ENCODE data around the gene AP1B1. TPM values are rescaled to one million over a fixed set of nuclear protein-coding genes. Genes with fewer than 3 reads are reported as not detected.
"Not testable (repeated sequence)": the region's sequence is repeated elsewhere in the genome, so short reads cannot be mapped to it uniquely, and the experiment has no call there.

Gene AP1B1
- 10 to 100 TPM in 11 of 12 donors, not detected in 1; 20.6 to 35.7 (median 24.2) TPM for polyA plus RNA-seq (ENCODE audit: insufficient read length in 12 of 12)
- long read RNA-seq, donor 1, full-length matches to known transcripts: 3 of 25 reads
- long read RNA-seq, donor 1, partial matches to known transcripts: 22 of 25 reads
- long read RNA-seq, donor 1, other reads (novel, unspliced or antisense): 0 of 25 reads
- long read RNA-seq, donor 2, full-length matches to known transcripts: 1 of 12 reads
- long read RNA-seq, donor 2, partial matches to known transcripts: 11 of 12 reads
- long read RNA-seq, donor 2, other reads (novel, unspliced or antisense): 0 of 12 reads
- long read RNA-seq, donor 3, full-length matches to known transcripts: 2 of 2 reads
- long read RNA-seq, donor 3, partial matches to known transcripts: 0 of 2 reads
- long read RNA-seq, donor 3, other reads (novel, unspliced or antisense): 0 of 2 reads
- long read RNA-seq, donor 4: 0 reads
- long read RNA-seq, donor 5, full-length matches to known transcripts: 1 of 6 reads
- long read RNA-seq, donor 5, partial matches to known transcripts: 5 of 6 reads
- long read RNA-seq, donor 5, other reads (novel, unspliced or antisense): 0 of 6 reads
- long read RNA-seq, donor 6, partial matches to known transcripts: 0 of 1 reads
- long read RNA-seq, donor 6, other reads (novel, unspliced or antisense): 0 of 1 reads
- long read RNA-seq, donor 7, partial matches to known transcripts: 5 of 5 reads
- long read RNA-seq, donor 7, other reads (novel, unspliced or antisense): 0 of 5 reads
- long read RNA-seq, donor 8, full-length matches to known transcripts: 2 of 2 reads
- long read RNA-seq, donor 8, partial matches to known transcripts: 0 of 2 reads
- long read RNA-seq, donor 8, other reads (novel, unspliced or antisense): 0 of 2 reads
- long read RNA-seq, donor 9, full-length matches to known transcripts: 1 of 1 reads
- long read RNA-seq, donor 9, partial matches to known transcripts: 0 of 1 reads
- long read RNA-seq, donor 9, other reads (novel, unspliced or antisense): 0 of 1 reads
- long read RNA-seq, donor 10, full-length matches to known transcripts: 4 of 10 reads
- long read RNA-seq, donor 10, partial matches to known transcripts: 6 of 10 reads
- long read RNA-seq, donor 10, other reads (novel, unspliced or antisense): 0 of 10 reads
- long read RNA-seq, donor 11, full-length matches to known transcripts: 1 of 6 reads
- long read RNA-seq, donor 11, partial matches to known transcripts: 5 of 6 reads
- long read RNA-seq, donor 11, other reads (novel, unspliced or antisense): 0 of 6 reads

DNA sequence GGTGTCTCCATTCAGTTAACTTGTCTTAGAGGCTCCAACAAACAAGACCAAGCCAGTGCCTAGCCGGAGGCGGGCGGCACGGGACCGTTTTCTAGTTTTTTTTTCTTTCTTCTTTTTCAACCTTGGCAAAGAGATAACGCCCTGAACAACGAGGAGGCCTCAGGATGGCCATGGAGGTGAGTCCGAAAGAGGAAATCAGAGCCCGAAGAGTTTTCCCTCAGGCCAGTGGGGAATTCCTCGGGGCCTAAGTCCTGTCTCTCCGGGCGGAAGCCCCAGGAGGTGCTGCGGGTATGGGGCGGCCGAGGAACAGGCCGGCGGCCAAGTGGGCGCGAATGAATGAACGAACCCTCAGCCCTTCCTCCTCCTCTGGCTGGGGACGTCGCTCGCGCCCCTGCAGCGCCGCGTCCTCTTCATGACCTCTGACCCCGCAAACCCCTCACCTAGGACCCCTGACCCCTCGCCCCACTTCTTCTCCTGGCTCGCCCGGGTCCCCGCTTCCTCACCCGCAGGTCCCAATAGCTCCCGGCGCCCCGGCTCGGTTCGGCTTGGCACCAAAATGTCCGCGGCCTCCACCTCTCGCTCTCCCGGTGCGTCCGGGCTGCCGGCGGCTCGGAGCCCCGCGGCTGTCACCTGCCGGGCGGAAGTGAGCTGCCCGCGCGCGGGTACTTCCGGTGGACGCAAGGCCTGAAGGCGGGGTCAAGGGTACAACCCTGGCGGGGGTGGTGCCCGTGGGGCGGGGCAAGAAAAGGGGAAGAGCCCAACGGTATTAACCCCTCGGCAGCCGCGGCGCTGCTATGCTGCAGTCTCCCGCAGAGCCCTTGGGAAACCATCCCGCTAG lies at the start of gene AP1B1:
AP1B1 (minus strand) TSS at position 650 of the 838 bp plus-strand sequence. CDS start 21,327 bp downstream, outside the sequence.
- peak; percentile 83 for DNase-seq

- DNase-seq: peak; percentile 26
Observed at GRCh38 chr22:29435236-29436136, 47.1 kb upstream of the AP1B1 start.

GRCh38 chr22:29434288-29434687 lies 45.9 kb upstream of the AP1B1 start:
- DNase-seq: no peak

GRCh38 chr22:29433856-29434255 lies 45.5 kb upstream of the AP1B1 start:
- no peak for DNase-seq

DNA sequence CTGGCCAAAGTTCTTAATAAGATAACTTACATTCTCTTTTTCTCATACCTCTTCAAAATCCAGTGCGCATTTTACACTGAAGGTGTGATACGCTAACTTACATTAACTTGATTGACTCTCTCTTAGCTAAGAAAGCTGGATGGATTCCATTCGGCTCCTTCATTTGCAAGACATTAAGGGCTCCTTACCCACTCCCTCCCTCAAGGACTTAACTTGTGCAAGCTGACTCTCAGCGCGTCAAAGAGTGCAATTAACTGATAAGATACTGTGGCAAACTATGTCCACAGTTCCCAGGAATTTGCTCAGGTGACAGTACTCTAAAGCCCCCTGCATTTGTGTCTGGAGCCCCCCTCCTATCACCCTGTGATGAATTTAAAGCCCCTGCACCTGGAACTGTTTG lies 43.6 kb upstream of the AP1B1 start:
- no peak for DNase-seq

DNA sequence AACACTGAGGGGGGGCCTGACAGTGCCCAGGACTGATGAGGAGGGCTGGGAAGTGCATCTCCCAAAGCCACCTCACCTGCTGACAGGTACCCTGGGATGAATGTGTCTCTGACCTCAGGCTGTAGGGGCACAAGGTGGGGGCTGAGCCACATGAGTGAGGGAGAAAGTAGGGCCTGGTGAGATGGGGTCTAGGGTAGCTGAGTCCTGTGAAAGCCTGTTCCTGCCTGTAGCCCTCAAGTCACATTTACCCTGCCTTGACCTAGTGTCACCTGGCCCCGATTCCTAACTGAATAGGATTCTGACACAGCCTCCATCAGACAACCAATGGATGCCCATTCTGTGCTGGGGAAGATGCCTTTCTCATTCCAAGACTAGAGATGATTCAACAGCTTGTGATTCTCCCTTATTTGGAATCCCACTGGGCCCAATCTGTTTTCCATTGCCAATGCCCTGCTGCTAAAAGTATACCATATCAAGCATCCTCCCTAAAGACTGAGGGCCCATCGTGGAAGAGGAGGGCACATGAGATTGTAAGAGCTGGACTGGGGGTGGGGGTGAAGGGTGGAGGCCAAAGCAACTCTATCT lies 38.9 kb upstream of the AP1B1 start:
- no peak for DNase-seq

GRCh38 chr22:29426476-29426875 lies 38.1 kb upstream of the AP1B1 start:
- no peak for DNase-seq

DNA sequence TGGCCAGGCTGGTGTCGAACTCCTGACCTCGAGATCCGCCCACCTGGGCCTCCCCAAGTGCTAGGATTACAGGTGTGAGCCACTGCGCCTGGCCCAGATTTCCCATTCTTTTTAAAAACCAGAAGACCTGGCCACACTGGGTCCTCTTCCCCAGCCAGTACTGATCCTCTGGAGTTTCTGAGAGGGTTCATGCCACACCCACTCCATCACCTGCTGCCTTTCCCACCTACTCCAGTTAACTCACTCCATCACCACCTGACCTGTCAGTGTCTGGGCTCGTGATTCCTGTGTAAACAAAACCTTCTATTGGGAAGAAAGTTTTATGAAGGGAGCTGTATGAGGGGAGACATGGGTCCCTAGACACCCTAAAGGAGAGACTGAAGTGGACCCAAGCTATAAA lies 30.3 kb upstream of the AP1B1 start:
- DNase-seq: not testable (repeated sequence)

DNA sequence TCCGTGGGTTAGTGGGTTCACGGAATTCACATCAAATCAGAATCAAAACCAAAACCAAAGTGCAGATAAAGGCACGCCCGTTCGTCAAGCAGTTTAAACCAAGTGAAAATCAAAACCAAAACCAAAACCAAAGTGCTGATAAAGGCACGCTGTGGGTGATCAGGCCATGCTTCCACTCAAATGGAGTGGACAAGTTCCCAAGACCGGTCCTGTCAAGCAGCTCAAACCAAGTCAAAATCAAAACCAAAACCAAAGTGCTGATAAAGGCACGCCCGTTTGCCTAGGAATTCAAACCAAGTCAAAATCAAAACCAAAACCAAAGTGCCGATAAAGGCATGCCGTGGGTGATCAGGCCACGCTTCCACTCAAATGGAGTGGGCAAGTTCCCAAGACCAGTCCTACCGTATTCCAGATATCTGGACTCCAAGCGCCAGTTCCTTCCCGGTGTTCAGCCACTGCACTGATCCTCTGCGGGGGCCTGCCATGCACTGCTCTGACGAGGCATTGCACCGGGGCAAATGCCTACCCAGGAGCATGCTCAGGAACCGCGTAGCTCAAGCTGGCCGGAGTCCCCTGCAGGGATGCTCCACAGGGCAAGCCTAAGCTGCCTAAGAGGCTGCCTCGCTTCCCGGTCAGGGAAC lies 26.7 kb upstream of the AP1B1 start:
- not testable (repeated sequence) for DNase-seq

DNA sequence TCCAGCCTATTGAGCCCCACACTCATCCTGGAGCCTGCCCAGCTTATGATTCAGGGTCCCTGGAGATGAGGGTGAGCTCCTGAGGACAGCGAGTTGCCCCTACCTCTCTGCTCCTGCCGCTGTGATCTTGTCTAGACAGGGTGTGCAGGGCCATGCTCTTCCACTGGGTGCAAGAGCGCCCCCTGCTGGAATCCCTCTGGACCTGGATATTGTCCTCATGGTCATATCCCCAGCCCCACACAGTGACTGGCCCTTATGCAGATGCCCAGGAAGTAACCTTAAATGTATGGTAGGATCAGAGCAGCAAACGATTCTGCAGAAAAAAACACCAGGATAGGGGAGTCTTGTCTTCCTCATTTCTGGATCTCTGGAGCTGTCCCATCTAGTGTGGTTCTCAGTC lies 24.4 kb upstream of the AP1B1 start:
- not testable (repeated sequence) for DNase-seq

GRCh38 chr22:29411569-29412211 lies 23.3 kb upstream of the AP1B1 start:
- not testable (repeated sequence) for DNase-seq

- DNase-seq: no peak
Observed at GRCh38 chr22:29408940-29409339, 20.6 kb upstream of the AP1B1 start.

DNA sequence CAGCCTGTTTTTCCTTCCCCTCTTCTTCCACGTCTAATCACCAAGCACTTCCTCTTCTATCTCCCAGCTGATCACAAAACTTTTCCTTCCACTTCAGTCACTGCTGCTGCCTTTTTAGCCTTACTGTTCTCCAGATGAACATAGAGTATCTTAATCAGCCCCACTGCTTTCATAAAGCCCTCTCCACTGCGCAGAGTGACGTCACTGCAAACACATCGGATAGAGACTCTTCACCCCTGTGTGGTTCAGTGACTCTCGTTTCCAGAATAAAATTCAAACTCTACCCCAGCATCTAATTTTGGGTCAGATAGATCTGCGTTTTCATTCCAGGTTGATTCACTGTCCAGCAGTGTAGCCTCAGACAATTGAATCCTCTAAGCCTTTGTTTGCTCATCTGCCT lies 13.2 kb upstream of the AP1B1 start:
- DNase-seq: not testable (repeated sequence)

DNA sequence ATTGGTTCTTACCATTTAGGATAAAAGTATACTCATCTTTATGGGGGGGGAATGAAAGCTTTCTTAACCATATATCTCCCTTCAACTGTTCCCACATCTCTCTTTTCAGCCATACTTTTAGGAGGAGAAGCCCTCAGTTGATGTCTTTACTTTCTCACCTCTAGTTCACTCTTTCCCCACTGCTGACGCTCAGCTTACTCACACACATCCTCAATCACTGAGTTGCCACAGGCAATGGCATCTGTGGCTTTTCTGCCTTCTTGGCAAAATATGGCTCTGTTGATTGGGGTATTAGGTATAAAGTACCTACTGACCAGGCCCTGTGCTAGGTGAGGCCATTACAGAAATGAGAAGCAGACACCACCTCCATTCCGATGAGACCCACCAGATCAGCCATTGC lies 12.2 kb upstream of the AP1B1 start:
- no peak for DNase-seq

DNA sequence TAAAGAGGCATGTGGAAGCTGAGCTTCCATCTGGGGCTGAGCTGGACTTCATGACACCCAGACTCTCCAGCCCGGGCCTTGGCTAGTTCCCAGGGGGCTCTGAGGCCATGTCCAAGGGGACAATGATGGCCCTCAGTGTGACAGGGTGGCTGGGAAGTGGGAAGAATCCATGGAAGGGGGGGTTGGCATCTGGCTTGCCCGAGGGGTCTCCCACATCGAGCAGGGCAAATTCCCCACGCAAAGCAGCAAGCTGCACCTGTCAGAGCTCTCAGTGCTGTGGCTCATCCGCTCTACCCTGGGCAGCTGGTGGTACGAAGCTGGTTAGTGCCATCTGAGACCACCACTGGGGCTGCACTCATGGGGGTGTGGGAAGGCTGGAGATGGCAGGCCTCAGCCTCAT lies 9.4 kb upstream of the AP1B1 start:
- no peak for DNase-seq

DNA sequence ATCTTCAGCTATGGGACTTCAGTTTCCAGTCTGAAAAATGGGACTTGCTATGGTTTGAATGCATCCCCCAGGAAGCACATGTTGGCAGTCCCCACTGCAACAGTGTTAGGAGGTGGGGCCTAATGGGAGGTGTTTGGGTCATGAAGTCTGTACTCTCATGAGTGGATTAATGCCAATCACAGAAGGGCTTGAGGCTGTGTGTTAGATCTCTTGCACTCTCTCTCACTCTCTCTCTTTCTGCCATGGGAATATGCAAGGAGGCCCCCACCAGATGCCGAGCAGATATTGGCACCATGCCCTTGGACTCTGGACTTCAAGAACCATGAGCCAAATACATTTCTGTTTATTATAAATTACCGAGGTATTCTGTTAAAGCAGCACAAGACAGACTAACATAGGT lies 7.8 kb upstream of the AP1B1 start:
- no peak for DNase-seq

- peak; percentile 84 for DNase-seq
Observed at GRCh38 chr22:29394931-29395581, 6.7 kb upstream of the AP1B1 start.
